SK-N-SH treated with all-trans-retinoic acid at 6 μM for 48 hours (cell line): ENCODE data around the gene CACTIN.

Experiments
- ATAC-seq: fragments of 200-7000 bp; cut with Tn5 transposase; 3 replicates; pipeline ENCODE4 v1.9.1; 2020; ENCODE audit warnings: mild to moderate bottlenecking, moderate library complexity
- CSDC2 ChIP-seq: fragments of 250-450 bp; sonication (Bioruptor Pico); IDR thresholded peaks from 2 replicates; pipeline ENCODE4 v1.5.0; 2020; ENCODE audit warnings: mild to moderate bottlenecking, moderate library complexity
- ESRRG ChIP-seq: fragments of 250-450 bp; sonication (Bioruptor Pico); IDR thresholded peaks from 2 replicates; pipeline ENCODE4 v1.6.1; 2021; ENCODE audit warnings: mild to moderate bottlenecking
- GLIS3 ChIP-seq: fragments of 250-450 bp; sonication (Bioruptor Pico); IDR thresholded peaks from 2 replicates; pipeline ENCODE4 v1.5.0; 2020; ENCODE audit warnings: mild to moderate bottlenecking, moderate library complexity
- ISL1 ChIP-seq: fragments of 250-450 bp; sonication (Bioruptor Pico); IDR thresholded peaks from 2 replicates; pipeline ENCODE4 v2.1.2; 2022; ENCODE audit warnings: mild to moderate bottlenecking, moderate library complexity
- OSR1 ChIP-seq: fragments of 250-450 bp; sonication (Bioruptor Pico); IDR thresholded peaks from 2 replicates; pipeline ENCODE4 v1.8.0; 2022; ENCODE audit warnings: moderate library complexity, mild to moderate bottlenecking, inconsistent platforms
- PPARA ChIP-seq: fragments of 250-450 bp; sonication (Bioruptor Pico); IDR thresholded peaks from 2 replicates; pipeline ENCODE4 v1.5.0; 2020; ENCODE audit warnings: mild to moderate bottlenecking, borderline replicate concordance
- TCF4 ChIP-seq: fragments of 250-450 bp; sonication (Bioruptor Pico); IDR thresholded peaks from 2 replicates; pipeline ENCODE4 v1.8.0; 2021; ENCODE audit warnings: mild to moderate bottlenecking, moderate library complexity, borderline replicate concordance
- ZFP30 ChIP-seq: fragments of 450-650 bp; formaldehyde crosslinking; IDR thresholded peaks from 2 replicates; pipeline ENCODE4 v1.5.0; 2022; ENCODE audit warnings: mild to moderate bottlenecking, moderate library complexity
- ZNF565 ChIP-seq: fragments of 450-650 bp; formaldehyde crosslinking; conservative IDR thresholded peaks from 2 replicates; pipeline ENCODE4 v1.5.0; 2020; ENCODE audit warnings: low read depth, mild to moderate bottlenecking, moderate library complexity
- ZNF70 ChIP-seq: fragments of 450-650 bp; formaldehyde crosslinking; IDR thresholded peaks from 2 replicates; pipeline ENCODE4 v1.5.0; 2020; ENCODE audit warnings: mild to moderate bottlenecking, moderate library complexity
- TF ChIP-seq, protein P1 (sequence below): fragments of 250-450 bp; sonication (Bioruptor Pico); IDR thresholded peaks from 2 replicates; pipeline ENCODE4 v1.5.1; 2021; ENCODE audit warnings: mild to moderate bottlenecking, moderate library complexity
- TF ChIP-seq, protein P2 (sequence below): fragments of 250-450 bp; sonication (Bioruptor Pico); IDR thresholded peaks from 2 replicates; pipeline ENCODE4 v1.5.0; 2020; ENCODE audit warnings: mild to moderate bottlenecking, moderate library complexity
- TF ChIP-seq, protein P3 (sequence below): fragments of 250-450 bp; sonication (Bioruptor Pico); IDR thresholded peaks from 2 replicates; pipeline ENCODE4 v1.8.0; 2021; ENCODE audit warnings: low read depth, mild to moderate bottlenecking, moderate library complexity, borderline replicate concordance
- TF ChIP-seq, protein P4 (sequence below): fragments of 250-450 bp; sonication (Bioruptor Pico); IDR thresholded peaks from 2 replicates; pipeline ENCODE4 v1.8.0; 2020; ENCODE audit warnings: mild to moderate bottlenecking, moderate library complexity, borderline replicate concordance

Gene CACTIN

DNA sequence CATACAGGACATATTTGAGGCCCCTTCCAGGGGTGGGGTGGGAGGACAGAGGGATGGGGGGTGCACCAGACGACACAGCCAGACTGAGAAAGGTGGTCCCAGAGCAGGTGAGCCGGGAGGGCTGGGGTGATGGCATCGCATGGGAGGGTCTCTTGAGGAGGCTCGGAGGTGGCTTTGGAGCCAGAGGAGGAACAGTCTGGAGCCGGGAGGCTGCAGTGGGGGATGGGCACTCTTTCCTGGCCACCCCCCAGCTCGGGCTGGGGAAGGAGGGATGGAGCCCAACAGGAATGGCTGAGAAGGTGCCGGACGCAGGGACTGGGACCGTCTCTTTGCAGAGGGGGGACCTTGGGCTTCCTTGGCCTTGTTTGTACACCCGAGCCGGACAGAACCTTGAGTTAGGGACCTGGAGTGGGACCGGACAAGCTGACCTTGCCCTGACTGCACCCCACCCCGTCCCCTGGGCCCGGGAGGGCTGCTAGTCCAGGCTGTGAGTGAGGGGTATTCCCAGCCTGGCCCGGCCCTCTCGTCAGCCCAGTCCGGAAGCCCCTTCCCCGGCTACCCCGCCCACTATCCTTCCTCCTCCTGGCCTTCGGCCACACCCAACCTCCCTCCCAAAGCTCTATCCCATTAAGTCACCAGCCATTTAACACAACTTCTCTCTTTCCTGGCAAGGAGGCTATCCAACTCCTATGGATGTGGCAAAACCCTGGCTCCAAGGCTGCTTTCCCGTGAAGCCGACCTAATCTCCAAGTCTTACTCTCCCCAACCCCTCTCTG, 19.1 kb downstream of the CACTIN start:
- TF ChIP-seq, protein P1, sequence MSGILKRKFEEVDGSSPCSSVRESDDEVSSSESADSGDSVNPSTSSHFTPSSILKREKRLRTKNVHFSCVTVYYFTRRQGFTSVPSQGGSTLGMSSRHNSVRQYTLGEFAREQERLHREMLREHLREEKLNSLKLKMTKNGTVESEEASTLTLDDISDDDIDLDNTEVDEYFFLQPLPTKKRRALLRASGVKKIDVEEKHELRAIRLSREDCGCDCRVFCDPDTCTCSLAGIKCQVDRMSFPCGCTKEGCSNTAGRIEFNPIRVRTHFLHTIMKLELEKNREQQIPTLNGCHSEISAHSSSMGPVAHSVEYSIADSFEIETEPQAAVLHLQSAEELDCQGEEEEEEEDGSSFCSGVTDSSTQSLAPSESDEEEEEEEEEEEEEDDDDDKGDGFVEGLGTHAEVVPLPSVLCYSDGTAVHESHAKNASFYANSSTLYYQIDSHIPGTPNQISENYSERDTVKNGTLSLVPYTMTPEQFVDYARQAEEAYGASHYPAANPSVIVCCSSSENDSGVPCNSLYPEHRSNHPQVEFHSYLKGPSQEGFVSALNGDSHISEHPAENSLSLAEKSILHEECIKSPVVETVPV (CRISPR knock-in tag) = no peak
- TF ChIP-seq, protein P2, sequence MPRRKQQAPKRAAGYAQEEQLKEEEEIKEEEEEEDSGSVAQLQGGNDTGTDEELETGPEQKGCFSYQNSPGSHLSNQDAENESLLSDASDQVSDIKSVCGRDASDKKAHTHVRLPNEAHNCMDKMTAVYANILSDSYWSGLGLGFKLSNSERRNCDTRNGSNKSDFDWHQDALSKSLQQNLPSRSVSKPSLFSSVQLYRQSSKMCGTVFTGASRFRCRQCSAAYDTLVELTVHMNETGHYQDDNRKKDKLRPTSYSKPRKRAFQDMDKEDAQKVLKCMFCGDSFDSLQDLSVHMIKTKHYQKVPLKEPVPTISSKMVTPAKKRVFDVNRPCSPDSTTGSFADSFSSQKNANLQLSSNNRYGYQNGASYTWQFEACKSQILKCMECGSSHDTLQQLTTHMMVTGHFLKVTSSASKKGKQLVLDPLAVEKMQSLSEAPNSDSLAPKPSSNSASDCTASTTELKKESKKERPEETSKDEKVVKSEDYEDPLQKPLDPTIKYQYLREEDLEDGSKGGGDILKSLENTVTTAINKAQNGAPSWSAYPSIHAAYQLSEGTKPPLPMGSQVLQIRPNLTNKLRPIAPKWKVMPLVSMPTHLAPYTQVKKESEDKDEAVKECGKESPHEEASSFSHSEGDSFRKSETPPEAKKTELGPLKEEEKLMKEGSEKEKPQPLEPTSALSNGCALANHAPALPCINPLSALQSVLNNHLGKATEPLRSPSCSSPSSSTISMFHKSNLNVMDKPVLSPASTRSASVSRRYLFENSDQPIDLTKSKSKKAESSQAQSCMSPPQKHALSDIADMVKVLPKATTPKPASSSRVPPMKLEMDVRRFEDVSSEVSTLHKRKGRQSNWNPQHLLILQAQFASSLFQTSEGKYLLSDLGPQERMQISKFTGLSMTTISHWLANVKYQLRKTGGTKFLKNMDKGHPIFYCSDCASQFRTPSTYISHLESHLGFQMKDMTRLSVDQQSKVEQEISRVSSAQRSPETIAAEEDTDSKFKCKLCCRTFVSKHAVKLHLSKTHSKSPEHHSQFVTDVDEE = no peak
- TF ChIP-seq, protein P3, sequence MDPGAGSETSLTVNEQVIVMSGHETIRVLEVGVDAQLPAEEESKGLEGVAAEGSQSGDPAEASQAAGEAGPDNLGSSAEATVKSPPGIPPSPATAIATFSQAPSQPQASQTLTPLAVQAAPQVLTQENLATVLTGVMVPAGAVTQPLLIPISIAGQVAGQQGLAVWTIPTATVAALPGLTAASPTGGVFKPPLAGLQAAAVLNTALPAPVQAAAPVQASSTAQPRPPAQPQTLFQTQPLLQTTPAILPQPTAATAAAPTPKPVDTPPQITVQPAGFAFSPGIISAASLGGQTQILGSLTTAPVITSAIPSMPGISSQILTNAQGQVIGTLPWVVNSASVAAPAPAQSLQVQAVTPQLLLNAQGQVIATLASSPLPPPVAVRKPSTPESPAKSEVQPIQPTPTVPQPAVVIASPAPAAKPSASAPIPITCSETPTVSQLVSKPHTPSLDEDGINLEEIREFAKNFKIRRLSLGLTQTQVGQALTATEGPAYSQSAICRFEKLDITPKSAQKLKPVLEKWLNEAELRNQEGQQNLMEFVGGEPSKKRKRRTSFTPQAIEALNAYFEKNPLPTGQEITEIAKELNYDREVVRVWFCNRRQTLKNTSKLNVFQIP (CRISPR knock-in tag) = no peak
- no peak for TF ChIP-seq ISL1 (CRISPR knock-in tag)
- ATAC-seq = no peak; the same call in 2 of the 3 replicates

DNA sequence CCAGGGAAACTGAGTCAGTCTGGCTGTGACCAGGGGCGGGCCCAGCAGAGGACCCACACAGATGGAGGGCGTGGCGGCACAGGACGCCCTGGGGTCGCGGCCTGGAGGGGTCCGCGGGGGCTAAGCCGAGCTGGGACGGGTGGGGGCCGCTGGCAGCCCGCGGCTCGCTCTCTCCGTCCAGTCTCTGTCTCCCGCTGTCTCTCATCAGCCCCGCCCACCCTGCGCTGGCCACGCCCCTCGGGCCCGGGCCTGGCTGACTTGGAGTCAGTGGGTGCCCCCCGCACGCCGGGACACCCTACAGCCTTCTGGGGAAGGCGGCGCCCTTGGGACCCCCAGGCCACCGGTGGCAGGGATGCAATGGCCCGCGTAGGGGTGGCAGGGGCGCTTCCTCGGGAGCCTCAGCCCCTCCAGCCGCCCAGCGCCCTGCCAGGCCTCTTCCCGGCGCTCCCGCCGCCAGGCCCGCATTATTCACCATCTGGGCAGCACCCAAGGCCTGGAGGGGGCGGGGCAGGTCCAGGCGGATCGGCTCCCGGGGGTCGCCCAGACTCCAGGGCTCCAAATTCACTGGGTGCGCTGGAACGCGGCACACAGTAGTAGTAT, 19.8 kb downstream of the CACTIN start, which contains the start of gene TBXA2R:
TBXA2R (minus strand) TSS at position 186 of the 600 bp plus-strand sequence. CDS start 6,241 bp downstream, outside the sequence.
- TF ChIP-seq, protein P4, sequence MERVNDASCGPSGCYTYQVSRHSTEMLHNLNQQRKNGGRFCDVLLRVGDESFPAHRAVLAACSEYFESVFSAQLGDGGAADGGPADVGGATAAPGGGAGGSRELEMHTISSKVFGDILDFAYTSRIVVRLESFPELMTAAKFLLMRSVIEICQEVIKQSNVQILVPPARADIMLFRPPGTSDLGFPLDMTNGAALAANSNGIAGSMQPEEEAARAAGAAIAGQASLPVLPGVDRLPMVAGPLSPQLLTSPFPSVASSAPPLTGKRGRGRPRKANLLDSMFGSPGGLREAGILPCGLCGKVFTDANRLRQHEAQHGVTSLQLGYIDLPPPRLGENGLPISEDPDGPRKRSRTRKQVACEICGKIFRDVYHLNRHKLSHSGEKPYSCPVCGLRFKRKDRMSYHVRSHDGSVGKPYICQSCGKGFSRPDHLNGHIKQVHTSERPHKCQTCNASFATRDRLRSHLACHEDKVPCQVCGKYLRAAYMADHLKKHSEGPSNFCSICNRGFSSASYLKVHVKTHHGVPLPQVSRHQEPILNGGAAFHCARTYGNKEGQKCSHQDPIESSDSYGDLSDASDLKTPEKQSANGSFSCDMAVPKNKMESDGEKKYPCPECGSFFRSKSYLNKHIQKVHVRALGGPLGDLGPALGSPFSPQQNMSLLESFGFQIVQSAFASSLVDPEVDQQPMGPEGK (CRISPR knock-in tag) = no peak
- no peak for TF ChIP-seq ZFP30
- TF ChIP-seq TCF4 (CRISPR knock-in tag) = peak; percentile 39; the same call in 1 of the 2 replicates
- ATAC-seq = peak; percentile 91

DNA sequence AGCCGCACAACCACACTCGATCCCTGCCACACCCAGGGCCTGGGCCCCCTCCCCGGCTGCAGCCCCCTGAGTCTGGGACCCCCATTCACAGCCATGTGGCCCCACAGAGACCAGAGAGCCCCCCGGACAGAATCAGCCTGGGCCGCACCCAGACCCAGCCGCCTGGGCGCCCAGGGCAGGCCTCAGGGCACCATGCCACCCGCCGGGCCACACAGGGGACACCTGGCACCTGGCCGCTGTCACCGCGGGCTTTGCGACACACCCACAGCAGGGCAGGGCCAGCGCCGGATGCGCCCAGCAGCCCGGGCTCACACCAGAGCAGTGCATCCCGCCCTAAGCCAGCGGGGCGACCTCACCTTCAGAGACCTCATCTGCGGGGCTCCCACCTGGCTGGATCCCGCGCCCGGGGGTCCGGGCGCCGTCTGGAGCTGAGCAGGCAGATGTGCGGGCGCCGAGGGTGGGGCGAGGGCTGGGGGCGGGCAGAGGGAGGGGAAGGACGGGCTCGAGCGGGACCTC, 20.4 kb downstream of the CACTIN start:
- ATAC-seq = peak; percentile 70
- TF ChIP-seq, protein P1 (CRISPR knock-in tag) = no peak
- TF ChIP-seq ZNF70 (CRISPR knock-in tag) (no peak), OSR1 (no peak), ESRRG (CRISPR knock-in tag) (no peak), GLIS3 (CRISPR knock-in tag) (no peak), TCF4 (CRISPR knock-in tag) (no peak)

DNA sequence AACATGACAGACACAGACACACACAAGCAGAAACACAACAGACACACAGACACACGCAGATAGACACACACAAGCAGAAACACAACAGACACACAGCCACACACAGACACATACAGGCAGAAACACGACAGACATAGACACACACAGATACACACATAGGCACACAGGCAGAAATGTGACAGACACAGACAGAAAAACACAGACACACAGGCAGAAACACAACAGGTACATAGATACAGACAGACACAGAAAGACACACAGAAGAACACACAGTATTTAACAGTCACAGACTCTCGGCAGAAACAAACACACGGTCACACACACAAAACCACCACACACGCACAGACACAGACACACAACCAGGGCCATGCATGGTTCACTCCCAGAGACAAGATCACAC, 20.8 kb downstream of the CACTIN start:
- no peak for ATAC-seq
- TF ChIP-seq, protein P1 (CRISPR knock-in tag) = no peak
- TF ChIP-seq PPARA (CRISPR knock-in tag) (no peak), ZNF565 (CRISPR knock-in tag) (no peak), CSDC2 (no peak)
- TF ChIP-seq, protein P2 = no peak
- TF ChIP-seq, protein P3 (CRISPR knock-in tag) = no peak
